RWPE2 (cell line): ENCODE results near the gene PLCL2.

Experiments used
- ATAC-seq: fragments of 200-7000 bp; cut with Tn5 transposase; 3 replicates; pipeline ENCODE4 v1.9.1; 2021; ENCODE audit warnings: low read depth
- DNase-seq: peaks from one replicate; pipeline ENCODE4 v3.0.0-alpha.2; 2020; ENCODE audit warnings: low spot score
- H3K27ac ChIP-seq: fragments of 450-650 bp; 2 replicates; pipeline ENCODE4 v1.5.1; 2017; ENCODE audit warnings: mild to moderate bottlenecking; ENCODE audit not compliant: poor library complexity, severe bottlenecking
- H3K27me3 ChIP-seq: fragments of 250-450 bp; sonication (Bioruptor Pico); 2 replicates; pipeline ENCODE4 v1.5.1; 2021; ENCODE audit warnings: mild to moderate bottlenecking, moderate library complexity; ENCODE audit not compliant: insufficient read depth, poor library complexity, severe bottlenecking
- H3K36me3 ChIP-seq: fragments of 250-450 bp; sonication (Bioruptor Pico); 2 replicates; pipeline ENCODE4 v1.5.1; 2020; ENCODE audit warnings: low read depth, mild to moderate bottlenecking, moderate library complexity
- H3K4me1 ChIP-seq: fragments of 250-450 bp; sonication (Bioruptor Pico); 2 replicates; pipeline ENCODE4 v1.5.1; 2021; ENCODE audit warnings: mild to moderate bottlenecking, moderate library complexity; ENCODE audit not compliant: insufficient read depth, poor library complexity, severe bottlenecking
- H3K4me3 ChIP-seq: fragments of 250-450 bp; sonication (Bioruptor Pico); 2 replicates; pipeline ENCODE4 v1.5.1; 2021; ENCODE audit warnings: mild to moderate bottlenecking, moderate library complexity; ENCODE audit not compliant: severe bottlenecking
- H3K9me3 ChIP-seq: fragments of 250-450 bp; sonication (Bioruptor Pico); 2 replicates; pipeline ENCODE4 v1.5.1; 2021; ENCODE audit warnings: mild to moderate bottlenecking, moderate library complexity; ENCODE audit not compliant: severe bottlenecking
- CTCF ChIP-seq: fragments of 450-650 bp; IDR thresholded peaks from one replicate; pipeline ENCODE4 v1.5.1; 2017; ENCODE audit warnings: mild to moderate bottlenecking, moderate library complexity; ENCODE audit not compliant: poor library complexity, severe bottlenecking

Gene PLCL2

GRCh38 chr3:16929311-16929710 is 44.6 kb downstream of the PLCL2 start:
- no peak overlapping the region for H3K27ac ChIP-seq
- no peaks in the 10 kb centered on the region for H3K36me3 ChIP-seq
- DNase-seq (no peak), ATAC-seq (no peak)
- no peak overlapping the region for H3K4me3 ChIP-seq
- H3K4me1 ChIP-seq, result no peaks in the 10 kb centered on the region
- TF ChIP-seq CTCF, result no peak
- H3K27me3 ChIP-seq, result peaks cover 6% of the 10 kb centered on the region
- no peaks in the 10 kb centered on the region for H3K9me3 ChIP-seq

GRCh38 chr3:16932877-16933276 is 48.1 kb downstream of the PLCL2 start:
- no peak for ATAC-seq
- Histone ChIP-seq H3K4me3 (no peak overlapping the region), H3K27ac (no peak overlapping the region), H3K36me3 (no peaks in the 10 kb centered on the region), H3K27me3 (peaks cover 9% of the 10 kb centered on the region), H3K4me1 (no peaks in the 10 kb centered on the region), H3K9me3 (no peaks in the 10 kb centered on the region)
- TF ChIP-seq CTCF, result no peak
- no peak for DNase-seq

GRCh38 chr3:16935781-16936180 is 51.0 kb downstream of the PLCL2 start:
- TF ChIP-seq CTCF, result no peak
- H3K27ac ChIP-seq, result no peak overlapping the region
- no peak for ATAC-seq

GRCh38 chr3:16936233-16936632 is 51.5 kb downstream of the PLCL2 start:
- ATAC-seq (no peak), DNase-seq (no peak)
- Histone ChIP-seq H3K4me3 (no peak overlapping the region), H3K27me3 (peaks cover 7% of the 10 kb centered on the region), H3K9me3 (no peaks in the 10 kb centered on the region), H3K27ac (no peak overlapping the region), H3K4me1 (no peaks in the 10 kb centered on the region), H3K36me3 (no peaks in the 10 kb centered on the region)
- TF ChIP-seq CTCF, result no peak

More at GRCh38 chr3:16935781-16936180, 51.0 kb downstream of the PLCL2 start:
- no peaks in the 10 kb centered on the region for H3K36me3 ChIP-seq
- no peak for DNase-seq
- no peaks in the 10 kb centered on the region for H3K4me1 ChIP-seq
- no peaks in the 10 kb centered on the region for H3K9me3 ChIP-seq
- H3K4me3 ChIP-seq, result no peak overlapping the region
- H3K27me3 ChIP-seq, result peaks cover 7% of the 10 kb centered on the region

GRCh38 chr3:16936676-16937230 is 52.0 kb downstream of the PLCL2 start:
- no peak overlapping the region for H3K4me3 ChIP-seq
- H3K9me3 ChIP-seq, result no peaks in the 10 kb centered on the region
- TF ChIP-seq CTCF, result no peak
- ATAC-seq (no peak), DNase-seq (no peak)
- H3K27me3 ChIP-seq, result peaks cover 4% of the 10 kb centered on the region
- no peaks in the 10 kb centered on the region for H3K4me1 ChIP-seq
- H3K36me3 ChIP-seq, result no peaks in the 10 kb centered on the region
- H3K27ac ChIP-seq, result no peak overlapping the region
